Measurements from ENCODE around the gene JARID2. TPM values are rescaled to one million over a fixed set of nuclear protein-coding genes. Genes with fewer than 3 reads are reported as not detected.

The JARID2 gene
- total and polyA plus RNA-seq, 4 donors: 1.4 to 12.3 (median 3.4) TPM

DNA sequence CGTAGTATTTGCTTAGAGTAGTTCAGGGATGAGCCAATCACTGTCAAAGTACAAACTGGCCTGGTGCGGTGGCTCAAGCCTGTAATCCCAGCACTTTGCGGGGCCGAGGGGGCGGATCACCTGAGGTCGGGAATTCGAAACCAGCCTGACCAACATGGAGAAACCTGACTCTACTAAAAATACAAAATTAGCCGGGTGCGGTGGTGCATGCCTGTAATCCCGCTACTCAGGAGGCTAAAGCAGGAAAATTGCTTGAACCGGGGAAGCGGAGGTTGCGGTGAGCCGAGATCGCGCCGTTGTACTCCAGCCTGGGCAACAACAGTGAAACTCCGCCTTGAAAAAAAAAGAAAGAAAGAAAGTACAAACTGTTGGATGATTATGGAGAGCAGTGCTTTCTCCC is 27.5 kb upstream of the JARID2 start:
- H3K27ac ChIP-seq (ENCODE audit: low read depth in 1 of 2, low read length in 2 of 2): no peak overlapping the region
- H3K4me3 ChIP-seq (ENCODE audit: low read depth in 1 of 3, low read length in 3 of 3): no peak overlapping the region
- 96% methylated on average over 18 of the region's 18 CpGs for WGBS
- TF ChIP-seq EGR1 (IDR thresholded peaks at IDR 0.05; ENCODE audit: low read depth in 2 of 2): no peak
- H3K36me3 ChIP-seq (ENCODE audit: control insufficient read depth in 4 of 4, insufficient read depth in 3 of 4, low read depth in 1 of 4, low read length in 3 of 4): no peaks in the 10 kb centered on the region
- H3K9me3 ChIP-seq (ENCODE audit: control insufficient read depth in 4 of 4, low read length in 3 of 4): no peaks in the 10 kb centered on the region
- H3K27me3 ChIP-seq (ENCODE audit: control insufficient read depth in 4 of 4, insufficient read depth in 4 of 4, low read length in 3 of 4): no peaks in the 10 kb centered on the region
- DNase-seq (ENCODE audit: low spot score): no peak
- H3K4me1 ChIP-seq (ENCODE audit: control insufficient read depth in 4 of 4, insufficient read depth in 4 of 4, low read length in 3 of 4): peaks cover 0 to 7% (median 1%) of the 10 kb centered on the region in 4 donors
- no peak overlapping the region for H3K9ac ChIP-seq (ENCODE audit: low read depth in 1 of 2, low read length in 2 of 2)

DNA sequence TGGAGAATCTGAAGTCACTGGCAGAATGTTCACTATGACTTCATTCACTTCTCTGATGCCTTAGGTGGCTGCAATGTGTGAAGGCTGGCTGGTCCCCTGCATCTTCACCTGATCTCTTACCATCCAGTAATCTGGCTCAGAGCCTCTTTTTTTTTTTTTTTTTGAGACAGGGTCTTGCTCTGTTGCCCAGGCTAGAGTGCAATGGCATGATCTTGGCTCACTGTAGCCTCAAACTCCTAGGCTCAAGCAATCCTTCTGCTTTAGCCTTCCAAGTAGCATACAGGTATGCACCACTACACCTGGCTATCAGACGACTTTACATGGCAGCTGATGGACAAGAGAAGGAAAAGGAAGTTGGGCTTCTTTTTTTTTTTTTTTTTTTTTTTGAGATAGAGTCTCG is 25.8 kb upstream of the JARID2 start:
- Histone ChIP-seq H3K9ac (ENCODE audit: low read depth in 1 of 2, low read length in 2 of 2) (no peak overlapping the region), H3K27me3 (ENCODE audit: control insufficient read depth in 4 of 4, insufficient read depth in 4 of 4, low read length in 3 of 4) (no peaks in the 10 kb centered on the region), H3K27ac (ENCODE audit: low read depth in 1 of 2, low read length in 2 of 2) (no peak overlapping the region), H3K4me1 (ENCODE audit: control insufficient read depth in 4 of 4, insufficient read depth in 4 of 4, low read length in 3 of 4) (peaks cover 0 to 7% (median 0%) of the 10 kb centered on the region in 4 donors), H3K36me3 (ENCODE audit: control insufficient read depth in 4 of 4, insufficient read depth in 3 of 4, low read depth in 1 of 4, low read length in 3 of 4) (no peaks in the 10 kb centered on the region), H3K4me3 (ENCODE audit: low read depth in 1 of 3, low read length in 3 of 3) (no peak overlapping the region), H3K9me3 (ENCODE audit: control insufficient read depth in 4 of 4, low read length in 3 of 4) (no peaks in the 10 kb centered on the region)
- WGBS: 91% methylated on average over 2 of the region's 2 CpGs
- DNase-seq (ENCODE audit: low spot score): no peak
- TF ChIP-seq JUND (IDR thresholded peaks at IDR 0.05): no peak
- TF ChIP-seq, protein P1, sequence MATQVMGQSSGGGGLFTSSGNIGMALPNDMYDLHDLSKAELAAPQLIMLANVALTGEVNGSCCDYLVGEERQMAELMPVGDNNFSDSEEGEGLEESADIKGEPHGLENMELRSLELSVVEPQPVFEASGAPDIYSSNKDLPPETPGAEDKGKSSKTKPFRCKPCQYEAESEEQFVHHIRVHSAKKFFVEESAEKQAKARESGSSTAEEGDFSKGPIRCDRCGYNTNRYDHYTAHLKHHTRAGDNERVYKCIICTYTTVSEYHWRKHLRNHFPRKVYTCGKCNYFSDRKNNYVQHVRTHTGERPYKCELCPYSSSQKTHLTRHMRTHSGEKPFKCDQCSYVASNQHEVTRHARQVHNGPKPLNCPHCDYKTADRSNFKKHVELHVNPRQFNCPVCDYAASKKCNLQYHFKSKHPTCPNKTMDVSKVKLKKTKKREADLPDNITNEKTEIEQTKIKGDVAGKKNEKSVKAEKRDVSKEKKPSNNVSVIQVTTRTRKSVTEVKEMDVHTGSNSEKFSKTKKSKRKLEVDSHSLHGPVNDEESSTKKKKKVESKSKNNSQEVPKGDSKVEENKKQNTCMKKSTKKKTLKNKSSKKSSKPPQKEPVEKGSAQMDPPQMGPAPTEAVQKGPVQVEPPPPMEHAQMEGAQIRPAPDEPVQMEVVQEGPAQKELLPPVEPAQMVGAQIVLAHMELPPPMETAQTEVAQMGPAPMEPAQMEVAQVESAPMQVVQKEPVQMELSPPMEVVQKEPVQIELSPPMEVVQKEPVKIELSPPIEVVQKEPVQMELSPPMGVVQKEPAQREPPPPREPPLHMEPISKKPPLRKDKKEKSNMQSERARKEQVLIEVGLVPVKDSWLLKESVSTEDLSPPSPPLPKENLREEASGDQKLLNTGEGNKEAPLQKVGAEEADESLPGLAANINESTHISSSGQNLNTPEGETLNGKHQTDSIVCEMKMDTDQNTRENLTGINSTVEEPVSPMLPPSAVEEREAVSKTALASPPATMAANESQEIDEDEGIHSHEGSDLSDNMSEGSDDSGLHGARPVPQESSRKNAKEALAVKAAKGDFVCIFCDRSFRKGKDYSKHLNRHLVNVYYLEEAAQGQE (IDR thresholded peaks at IDR 0.05): no peak

- 93% methylated on average over 7 of the region's 7 CpGs for WGBS
- Histone ChIP-seq H3K9me3 (ENCODE audit: control insufficient read depth in 4 of 4, low read length in 3 of 4) (no peaks in the 10 kb centered on the region), H3K4me1 (ENCODE audit: control insufficient read depth in 4 of 4, insufficient read depth in 4 of 4, low read length in 3 of 4) (no peaks in the 10 kb centered on the region), H3K4me3 (ENCODE audit: low read depth in 1 of 3, low read length in 3 of 3) (no peak overlapping the region), H3K9ac (ENCODE audit: low read depth in 1 of 2, low read length in 2 of 2) (no peak overlapping the region), H3K27ac (ENCODE audit: low read depth in 1 of 2, low read length in 2 of 2) (no peak overlapping the region), H3K36me3 (ENCODE audit: control insufficient read depth in 4 of 4, insufficient read depth in 3 of 4, low read depth in 1 of 4, low read length in 3 of 4) (no peaks in the 10 kb centered on the region), H3K27me3 (ENCODE audit: control insufficient read depth in 4 of 4, insufficient read depth in 4 of 4, low read length in 3 of 4) (no peaks in the 10 kb centered on the region)
- DNase-seq (ENCODE audit: low spot score): no peak
- TF ChIP-seq HNF4G (IDR thresholded peaks at IDR 0.05) (no peak), NR2F2 (IDR thresholded peaks at IDR 0.05) (no peak), YY1 (IDR thresholded peaks at IDR 0.05) (no peak), CTCF (IDR thresholded peaks at IDR 0.05; ENCODE audit: low read depth, low read length, missing input control) (no peak), HNF4A (conservative IDR thresholded peaks at IDR 0.05) (no peak), FOXA1 (IDR thresholded peaks at IDR 0.05) (no peak)
These were observed 18.0 kb upstream of the JARID2 start for GRCh38 chr6:15227827-15228318.

All from liver (tissue), 9 donors.